ENCODE data around the gene FAM24A. TPM values are rescaled to one million over a fixed set of nuclear protein-coding genes. Genes with fewer than 3 reads are reported as not detected.

Gene FAM24A
- total and polyA plus RNA-seq, 2 experiments from 2014 or later: not detected

DNA sequence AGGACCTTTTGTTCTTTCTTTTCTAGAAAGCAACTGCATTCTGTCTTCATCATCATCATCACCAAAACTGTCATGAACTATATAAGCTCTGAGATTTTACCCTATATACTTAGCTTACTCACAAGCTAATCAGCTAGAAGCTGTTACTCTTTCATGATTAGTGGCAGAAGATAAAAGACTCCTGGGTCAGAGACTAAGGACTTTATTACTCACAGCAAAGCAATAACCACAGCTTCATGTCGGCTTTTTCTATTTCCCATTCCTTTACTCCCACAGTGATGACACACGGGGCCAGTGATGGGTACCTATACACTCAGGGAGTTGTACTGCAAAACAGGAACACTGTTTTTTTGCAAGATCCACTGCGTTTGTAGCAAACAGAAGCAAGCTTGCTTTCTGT, 52.0 kb downstream of the FAM24A start:
- TF ChIP-seq POLR2AphosphoS5 (IDR thresholded peaks at IDR 0.05; ENCODE audit: low read depth) (no peak), ZNF331 (CRISPR knock-in tag; IDR thresholded peaks at IDR 0.05; ENCODE audit: low read depth) (no peak), CREB1 (CRISPR knock-in tag; IDR thresholded peaks at IDR 0.05; ENCODE audit: low read depth) (no peak), EZH2 (IDR thresholded peaks at IDR 0.05; ENCODE audit: low read depth, unreplicated experiment) (no peak), STAT1 (IDR thresholded peaks at IDR 0.05; ENCODE audit: unreplicated experiment) (no peak)
- TF ChIP-seq, protein P1, sequence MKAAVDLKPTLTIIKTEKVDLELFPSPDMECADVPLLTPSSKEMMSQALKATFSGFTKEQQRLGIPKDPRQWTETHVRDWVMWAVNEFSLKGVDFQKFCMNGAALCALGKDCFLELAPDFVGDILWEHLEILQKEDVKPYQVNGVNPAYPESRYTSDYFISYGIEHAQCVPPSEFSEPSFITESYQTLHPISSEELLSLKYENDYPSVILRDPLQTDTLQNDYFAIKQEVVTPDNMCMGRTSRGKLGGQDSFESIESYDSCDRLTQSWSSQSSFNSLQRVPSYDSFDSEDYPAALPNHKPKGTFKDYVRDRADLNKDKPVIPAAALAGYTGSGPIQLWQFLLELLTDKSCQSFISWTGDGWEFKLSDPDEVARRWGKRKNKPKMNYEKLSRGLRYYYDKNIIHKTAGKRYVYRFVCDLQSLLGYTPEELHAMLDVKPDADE (IDR thresholded peaks at IDR 0.05): no peak
- H3K4me3 Mint-ChIP-seq: no peak overlapping the region
- H3K9me3 Mint-ChIP-seq: peaks cover 48% of the 10 kb centered on the region

More for the DNA sequence above, 52.0 kb downstream of the FAM24A start:
- Histone ChIP-seq H3K4me1 (ENCODE audit: insufficient read depth) (no peaks in the 10 kb centered on the region), H2AFZ (no peak overlapping the region), H3K4me3 (no peak overlapping the region), H3K4me2 (no peak overlapping the region), H3K27me3 (ENCODE audit: insufficient read depth) (peaks cover 2% of the 10 kb centered on the region; the same call in 1 of the 2 replicates), H3K36me3 (ENCODE audit: insufficient read depth) (no peaks in the 10 kb centered on the region), H3K79me2 (replicated peaks; ENCODE audit: insufficient read depth) (no peaks in the 10 kb centered on the region), H4K20me1 (replicated peaks; ENCODE audit: insufficient read depth) (no peaks in the 10 kb centered on the region), H3K27ac (ENCODE audit: low read depth) (no peak overlapping the region), H3K9me2 (ENCODE audit: insufficient read depth) (no peaks in the 10 kb centered on the region; the same call in 1 of the 2 replicates), H3F3A (replicated peaks; ENCODE audit: low read depth) (no peaks in the 10 kb centered on the region)
- Mint-ChIP-seq H3K27ac (no peak overlapping the region), H3K27me3 (ENCODE audit: insufficient read depth, low read depth, poor library complexity) (peaks cover 3% of the 10 kb centered on the region), H3K4me1 (no peaks in the 10 kb centered on the region), H3K36me3 (ENCODE audit: low read depth) (peaks cover 29% of the 10 kb centered on the region; the same call in 2 of the 3 replicates)
- no peak for DNase-seq (ENCODE audit: low spot score)
- no peak for ATAC-seq

Other genes with a start within 250 kb of the FAM24A start
- gene C10orf120, start 210.8 kb upstream of the FAM24A start, total RNA-seq (2014; rRNA removed; shearing (Covaris generic)): not detected in 2 replicates
- not detected in 2 replicates for gene C10orf120, start 210.8 kb upstream of the FAM24A start, polyA plus RNA-seq (2016; fragmentation: Nextera tagmentation; extraction: Ambion mirVana)
- gene CUZD1, start 64.8 kb upstream of the FAM24A start, total RNA-seq (2014; rRNA removed; shearing (Covaris generic)): 2.8 and 4.1 TPM in 2 replicates
- gene CUZD1, start 64.8 kb upstream of the FAM24A start, polyA plus RNA-seq (2016; fragmentation: Nextera tagmentation; extraction: Ambion mirVana): 2.5 and 3.1 TPM in 2 replicates
- gene FAM24B, start 31.0 kb upstream of the FAM24A start, total RNA-seq (2014; rRNA removed; shearing (Covaris generic)): 6.5 and 10.9 TPM in 2 replicates
- 14.5 and 14.8 TPM in 2 replicates for gene FAM24B, start 31.0 kb upstream of the FAM24A start, polyA plus RNA-seq (2016; fragmentation: Nextera tagmentation; extraction: Ambion mirVana)
- 11.1 and 17.9 TPM in 2 replicates for gene C10orf88, start 43.6 kb downstream of the FAM24A start, total RNA-seq (2014; rRNA removed; shearing (Covaris generic))
- 4.3 and 5.6 TPM in 2 replicates for gene C10orf88, start 43.6 kb downstream of the FAM24A start, polyA plus RNA-seq (2016; fragmentation: Nextera tagmentation; extraction: Ambion mirVana)
- 2.3 and 4.8 TPM in 2 replicates for gene PSTK, start 69.8 kb downstream of the FAM24A start, total RNA-seq (2014; rRNA removed; shearing (Covaris generic))
- gene PSTK, start 69.8 kb downstream of the FAM24A start, polyA plus RNA-seq (2016; fragmentation: Nextera tagmentation; extraction: Ambion mirVana): 9.3 and 9.9 TPM in 2 replicates
- gene IKZF5, start 98.2 kb downstream of the FAM24A start, total RNA-seq (2014; rRNA removed; shearing (Covaris generic)): 10.5 and 10.7 TPM in 2 replicates
- gene IKZF5, start 98.2 kb downstream of the FAM24A start, polyA plus RNA-seq (2016; fragmentation: Nextera tagmentation; extraction: Ambion mirVana): 5.2 and 6.9 TPM in 2 replicates
- gene ACADSB, start 98.4 kb downstream of the FAM24A start, total RNA-seq (2014; rRNA removed; shearing (Covaris generic)): 6.5 and 8.5 TPM in 2 replicates
- 3.7 and 4.1 TPM in 2 replicates for gene ACADSB, start 98.4 kb downstream of the FAM24A start, polyA plus RNA-seq (2016; fragmentation: Nextera tagmentation; extraction: Ambion mirVana)
- 0.23 and 0.35 TPM in 2 replicates for gene HMX3, start 225.4 kb downstream of the FAM24A start, total RNA-seq (2014; rRNA removed; shearing (Covaris generic))
- gene HMX3, start 225.4 kb downstream of the FAM24A start, polyA plus RNA-seq (2016; fragmentation: Nextera tagmentation; extraction: Ambion mirVana): not detected in 2 replicates
- 0.97 and 2.6 TPM in 2 replicates for gene HMX2, start 237.5 kb downstream of the FAM24A start, total RNA-seq (2014; rRNA removed; shearing (Covaris generic))
- gene HMX2, start 237.5 kb downstream of the FAM24A start, polyA plus RNA-seq (2016; fragmentation: Nextera tagmentation; extraction: Ambion mirVana): 3.1 and 3.4 TPM in 2 replicates
- 272 and 361 TPM in 2 replicates for gene BUB3, start 243.8 kb downstream of the FAM24A start, total RNA-seq (2014; rRNA removed; shearing (Covaris generic))
- 197 and 243 TPM in 2 replicates for gene BUB3, start 243.8 kb downstream of the FAM24A start, polyA plus RNA-seq (2016; fragmentation: Nextera tagmentation; extraction: Ambion mirVana)

All from GM23338 (cell line).